HG03066 (cell line): ENCODE measurements around the gene IL1RAPL1.

Experiments
- ATAC-seq: cut with Tn5 transposase; IDR thresholded peaks from one replicate; pipeline ENCODE4 v1.9.1; 2021; ENCODE audit warnings: low read depth; ENCODE audit not compliant: unreplicated experiment

IL1RAPL1 gene

GRCh38 chrX:29487714-29488113 lies 900.5 kb downstream of the IL1RAPL1 start:
- ATAC-seq = no peak

DNA sequence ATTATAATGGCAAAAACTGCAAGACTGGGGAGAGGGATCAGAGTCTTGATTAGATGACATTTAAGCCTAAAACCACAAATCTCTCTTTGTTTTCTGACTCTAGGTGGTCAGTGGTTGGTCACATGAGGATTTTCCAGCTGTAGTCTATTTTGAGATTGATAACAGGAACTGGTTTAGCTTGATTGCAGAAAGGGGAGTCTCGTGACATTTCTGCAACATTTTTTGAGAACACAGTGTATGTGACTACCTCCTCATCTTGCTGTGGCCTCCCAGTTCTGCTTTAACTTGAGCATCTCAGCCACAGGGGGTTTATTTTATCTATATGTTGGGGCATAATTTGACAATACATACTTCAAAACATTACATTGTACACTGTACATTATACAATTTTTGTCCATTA lies 901.7 kb downstream of the IL1RAPL1 start:
- no peak for ATAC-seq

DNA sequence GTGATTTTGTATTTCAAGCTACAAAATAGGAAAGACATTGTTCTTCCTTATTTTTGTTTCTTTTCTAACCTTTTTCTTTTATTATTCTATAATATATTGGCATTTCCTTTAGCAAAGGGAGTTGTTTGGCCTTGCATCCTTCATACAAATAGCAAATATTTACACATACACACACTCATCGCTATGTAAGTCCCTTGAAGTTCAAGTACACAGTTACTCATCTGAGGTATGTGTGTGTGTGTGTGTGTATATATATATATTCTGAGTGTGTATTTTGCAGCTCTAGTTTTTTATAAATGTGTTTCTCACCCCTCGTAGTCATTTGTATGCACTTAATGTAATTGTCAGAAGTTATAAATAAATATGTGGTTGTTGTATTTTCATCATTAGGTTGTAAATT lies 903.4 kb downstream of the IL1RAPL1 start:
- ATAC-seq = no peak

GRCh38 chrX:29491659-29492058 lies 904.4 kb downstream of the IL1RAPL1 start:
- no peak for ATAC-seq

GRCh38 chrX:29496636-29497180 lies 909.5 kb downstream of the IL1RAPL1 start:
- ATAC-seq = no peak

DNA sequence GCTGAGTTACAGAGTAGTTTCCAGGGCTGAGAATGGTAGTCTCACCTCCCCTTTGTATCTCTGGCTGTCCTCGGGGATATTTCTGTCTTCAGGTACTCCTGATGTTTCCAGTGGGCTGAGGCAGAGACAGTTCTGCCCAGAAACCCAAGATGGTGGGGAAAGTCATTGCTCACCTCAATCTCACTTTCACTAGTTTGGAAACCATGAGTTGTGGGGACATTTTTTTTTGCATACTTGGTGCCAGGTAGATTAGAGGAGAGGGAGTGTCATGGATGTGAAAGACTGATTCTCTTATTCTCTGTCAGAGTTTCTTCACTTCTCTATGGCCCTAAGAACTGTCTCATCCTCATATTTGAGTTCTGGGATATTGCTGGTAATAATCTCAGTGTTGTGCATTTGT lies 919.5 kb downstream of the IL1RAPL1 start:
- no peak for ATAC-seq

DNA sequence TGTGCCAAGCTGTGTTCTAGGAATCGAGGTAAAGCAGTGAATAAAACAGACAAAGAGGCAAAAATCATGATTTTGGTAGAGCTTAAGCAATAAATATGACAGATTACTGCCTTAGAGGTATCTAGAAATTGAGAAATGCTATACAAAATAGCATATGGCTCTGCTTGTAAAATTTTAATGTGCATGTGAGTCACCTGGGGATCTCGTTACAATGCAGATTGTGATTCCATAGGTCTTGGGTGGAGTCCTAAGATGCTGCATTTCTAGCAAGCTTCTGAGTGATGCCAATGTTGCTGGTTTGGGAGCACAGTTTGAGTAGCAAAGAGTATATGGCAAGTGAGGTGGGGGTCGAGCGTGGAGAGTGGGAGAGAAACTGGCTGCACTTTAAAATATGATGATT lies 930.9 kb downstream of the IL1RAPL1 start:
- ATAC-seq = no peak

GRCh38 chrX:29528281-29528680 lies 941.0 kb downstream of the IL1RAPL1 start:
- ATAC-seq = peak; percentile 85

DNA sequence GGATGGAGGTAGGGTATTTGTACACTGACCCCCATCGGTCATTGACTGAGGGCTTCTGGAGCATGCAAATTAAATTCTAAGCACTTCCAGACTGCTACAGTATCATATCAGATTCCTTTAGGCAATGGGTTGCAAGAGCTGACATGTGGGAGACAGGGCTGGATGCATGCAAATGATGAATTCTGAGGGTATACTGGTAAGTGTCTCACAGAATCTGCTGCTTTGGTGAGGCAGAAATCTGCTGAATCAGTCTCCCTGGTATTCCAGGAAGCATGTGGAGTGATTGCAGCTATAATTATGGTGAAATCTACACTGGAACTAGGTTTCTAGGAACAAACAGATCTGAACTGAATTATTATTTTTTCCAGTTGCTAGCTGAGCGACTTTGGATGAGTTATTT lies 943.3 kb downstream of the IL1RAPL1 start:
- ATAC-seq = no peak

- no peak for ATAC-seq
Measured at GRCh38 chrX:29531336-29531735, 944.1 kb downstream of the IL1RAPL1 start.

GRCh38 chrX:29535212-29536162 lies 948.2 kb downstream of the IL1RAPL1 start:
- ATAC-seq = no peak

- ATAC-seq = no peak
Measured at GRCh38 chrX:29541038-29541437, 953.8 kb downstream of the IL1RAPL1 start.

- no peak for ATAC-seq
Measured at GRCh38 chrX:29542152-29542551, 954.9 kb downstream of the IL1RAPL1 start.

GRCh38 chrX:29545878-29546277 lies 958.6 kb downstream of the IL1RAPL1 start:
- ATAC-seq = no peak

DNA sequence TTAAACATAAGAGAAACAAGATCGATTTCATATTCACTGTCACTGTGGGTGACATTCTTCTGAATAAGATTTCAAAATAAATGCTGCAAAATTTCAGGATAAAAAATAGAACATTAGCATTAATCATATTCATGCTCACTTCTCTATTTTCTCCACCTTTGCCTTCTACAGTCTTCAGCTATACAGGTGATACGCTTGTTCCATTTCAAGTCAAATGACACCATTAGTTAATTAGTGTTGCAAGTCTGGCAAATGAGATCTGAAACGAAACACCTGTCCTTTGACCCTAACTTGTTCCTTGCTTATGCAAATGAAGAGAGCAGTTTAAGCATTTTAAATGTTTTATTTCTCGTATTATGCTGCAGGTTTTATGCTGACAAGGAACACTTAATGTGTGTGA lies 960.6 kb downstream of the IL1RAPL1 start:
- ATAC-seq = no peak

DNA sequence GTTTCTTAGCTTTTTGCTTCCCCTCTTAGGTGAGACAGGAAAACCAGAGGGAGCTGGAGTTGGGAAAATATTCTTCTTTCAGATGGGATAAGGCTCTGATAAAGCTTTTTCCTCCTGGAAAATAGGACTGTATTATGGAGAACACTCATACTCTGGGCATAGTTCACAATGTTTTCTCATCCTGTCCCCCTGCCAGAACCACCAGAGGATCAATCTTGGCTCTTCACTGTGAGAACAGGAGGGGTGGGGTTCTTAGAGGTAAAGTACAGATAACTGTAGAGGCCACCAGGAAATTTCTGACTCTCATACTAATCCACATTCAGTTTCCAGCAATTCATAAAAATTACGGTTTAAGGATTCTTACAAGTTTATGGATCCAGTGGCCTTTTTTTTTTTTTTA lies 966.3 kb downstream of the IL1RAPL1 start:
- no peak for ATAC-seq

GRCh38 chrX:29555465-29556091 lies 968.3 kb downstream of the IL1RAPL1 start:
- peak; percentile 94 for ATAC-seq

DNA sequence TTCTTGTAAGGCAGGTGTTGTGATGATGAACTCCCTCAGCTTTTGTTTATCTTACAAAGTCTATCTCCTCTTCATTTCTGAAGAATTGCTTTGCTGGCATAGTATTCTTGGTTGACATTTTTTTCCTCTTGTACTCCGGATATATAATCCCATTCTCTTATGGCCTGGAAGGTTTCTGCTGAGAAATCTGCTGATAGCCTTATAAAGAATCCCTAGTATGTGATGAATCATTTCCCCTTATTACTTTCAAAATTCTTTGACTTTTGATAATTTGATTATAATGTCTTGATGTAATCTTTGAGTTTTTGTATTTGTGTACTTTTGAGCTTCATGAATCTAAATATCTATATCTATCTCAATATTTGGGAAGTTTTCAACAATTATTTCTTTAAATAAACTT lies 972.8 kb downstream of the IL1RAPL1 start:
- ATAC-seq = no peak

GRCh38 chrX:29561417-29561816 lies 974.2 kb downstream of the IL1RAPL1 start:
- ATAC-seq = no peak

- no peak for ATAC-seq
Measured at GRCh38 chrX:29580560-29580959, 993.3 kb downstream of the IL1RAPL1 start.

DNA sequence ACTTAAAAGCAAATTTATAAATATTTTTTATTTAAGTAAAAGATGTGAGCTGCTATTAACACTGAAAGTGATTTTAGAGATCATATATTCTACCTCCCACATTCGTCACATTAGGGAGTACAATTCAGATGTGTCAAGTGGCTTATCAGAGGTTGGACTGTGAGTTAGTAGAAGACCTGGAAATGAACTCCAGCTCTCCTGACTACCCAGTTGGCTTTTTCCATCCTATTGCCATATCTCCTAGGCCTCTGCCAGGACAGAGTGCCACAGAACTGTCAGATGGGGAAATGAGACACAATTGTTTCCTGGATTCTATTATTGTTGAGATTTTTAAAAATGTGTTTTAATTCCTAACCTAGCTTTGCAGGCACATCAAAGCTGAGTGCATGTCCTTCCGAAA lies 994.0 kb downstream of the IL1RAPL1 start:
- no peak for ATAC-seq

DNA sequence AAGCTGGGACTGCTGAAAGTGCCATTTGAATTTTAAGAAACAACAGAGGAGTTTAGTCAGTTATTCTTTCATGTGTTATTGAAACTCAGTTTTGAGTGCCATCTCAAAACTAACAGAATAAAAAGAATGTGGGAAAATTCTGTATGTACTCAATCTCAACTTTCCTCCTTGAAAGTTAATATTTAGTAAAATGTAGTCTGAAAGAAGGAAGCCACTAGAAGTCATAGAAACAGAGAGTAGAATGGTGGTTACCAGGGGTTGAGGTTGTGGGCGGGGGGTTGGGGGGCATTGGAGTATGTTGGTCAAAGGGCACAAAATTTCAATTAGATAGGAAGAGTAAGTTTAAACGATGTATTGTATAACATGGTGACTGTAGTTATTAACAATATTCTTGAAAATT lies 999.9 kb downstream of the IL1RAPL1 start:
- ATAC-seq = no peak
